ENCODE data around the gene OR10A6. TPM values are rescaled to one million over a fixed set of nuclear protein-coding genes. Genes with fewer than 3 reads are reported as not detected.

Gene OR10A6
- polyA plus RNA-seq, 3 donors, result not detected

DNA sequence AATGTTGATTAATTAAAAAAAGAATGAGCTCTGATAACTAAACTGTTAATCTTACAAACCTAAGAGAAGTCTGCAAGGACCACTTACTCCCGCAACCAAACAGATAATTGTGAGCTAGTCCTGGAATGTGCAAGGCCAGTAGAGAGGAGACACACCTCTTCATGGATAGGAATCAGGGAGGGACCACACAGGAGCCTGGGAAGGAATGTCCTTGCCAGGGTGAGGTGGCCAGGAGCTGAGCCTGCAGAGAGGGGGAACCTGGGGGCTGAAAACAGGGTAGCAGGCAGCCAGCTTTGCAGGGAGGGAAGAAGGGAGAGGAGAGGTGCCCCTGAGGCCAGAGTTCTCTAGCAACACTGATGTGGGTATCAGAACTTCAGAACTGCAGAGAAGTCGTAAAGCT is 43.6 kb upstream of the OR10A6 start:
- Mint-ChIP-seq H3K27ac (no peak overlapping the region), H3K27me3 (ENCODE audit: low read depth in 3 of 3) (peaks cover 4 to 6% (median 6%) of the 10 kb centered on the region in 3 donors), H3K9me3 (no peaks in the 10 kb centered on the region), H3K4me1 (no peaks in the 10 kb centered on the region), H3K4me3 (no peak overlapping the region), H3K36me3 (no peaks in the 10 kb centered on the region)
- Histone ChIP-seq H3K4me1 (ENCODE audit: control insufficient read depth in 1 of 2, insufficient read depth in 2 of 2, low read length in 2 of 2) (no peaks in the 10 kb centered on the region), H3K9ac (ENCODE audit: insufficient read depth, low read length, poor library complexity, severe bottlenecking) (no peak overlapping the region), H2AFZ (ENCODE audit: insufficient read depth, low read depth, low read length, poor library complexity, severe bottlenecking) (no peak overlapping the region), H3K79me2 (ENCODE audit: insufficient read depth, low read length) (no peaks in the 10 kb centered on the region), H3K27me3 (ENCODE audit: control insufficient read depth in 2 of 2, insufficient read depth in 2 of 2, low read length in 2 of 2) (no peaks in the 10 kb centered on the region), H3K36me3 (replicated peaks in 1 of 2; ENCODE audit: control insufficient read depth in 1 of 2, insufficient read depth in 2 of 2, low read length in 2 of 2) (no peaks in the 10 kb centered on the region), H3K9me3 (replicated peaks in 1 of 2; ENCODE audit: control insufficient read depth in 1 of 2, insufficient read depth in 1 of 2, low read length in 2 of 2) (no peaks in the 10 kb centered on the region), H3K27ac (ENCODE audit: low read depth in 1 of 2, low read length in 2 of 2) (no peak overlapping the region), H4K20me1 (ENCODE audit: insufficient read depth, low read length) (no peaks in the 10 kb centered on the region), H3K4me2 (replicated peaks; ENCODE audit: extremely low read depth, low read length, poor library complexity, severe bottlenecking) (no peak overlapping the region), H3K4me3 (replicated peaks in 1 of 3; ENCODE audit: low read depth in 2 of 3, low read length in 3 of 3) (no peak overlapping the region)
- no peak for TF ChIP-seq CTCF (IDR thresholded peaks at IDR 0.05)
- intact Hi-C loops (cut with micrococcal nuclease), result no loop called here
- no peak for DNase-seq
- whole genome bisulfite sequencing (ENCODE audit: insufficient coverage), result no CpG with 5 or more reads among the region's 2 CpGs

GRCh38 chr11:7973011-7973410 is 41.9 kb upstream of the OR10A6 start:
- H4K20me1 ChIP-seq (ENCODE audit: insufficient read depth, low read length), result no peaks in the 10 kb centered on the region
- H3K27ac ChIP-seq (ENCODE audit: low read depth in 1 of 2, low read length in 2 of 2), result no peak overlapping the region
- H3K9me3 ChIP-seq (replicated peaks in 1 of 2; ENCODE audit: control insufficient read depth in 1 of 2, insufficient read depth in 1 of 2, low read length in 2 of 2), result no peaks in the 10 kb centered on the region
- H3K4me3 ChIP-seq (replicated peaks in 1 of 3; ENCODE audit: low read depth in 2 of 3, low read length in 3 of 3), result no peak overlapping the region
- Mint-ChIP-seq H3K27ac (no peak overlapping the region), H3K4me1 (no peaks in the 10 kb centered on the region), H3K9me3 (no peaks in the 10 kb centered on the region), H3K27me3 (ENCODE audit: low read depth in 3 of 3) (peaks cover under 1 to 10% (median 6%) of the 10 kb centered on the region in 3 donors), H3K4me3 (no peak overlapping the region), H3K36me3 (no peaks in the 10 kb centered on the region)
- H3K27me3 ChIP-seq (ENCODE audit: control insufficient read depth in 2 of 2, insufficient read depth in 2 of 2, low read length in 2 of 2), result peaks cover 0 to 3% of the 10 kb centered on the region in 2 donors
- WGBS (ENCODE audit: insufficient coverage), result 100% methylated on average over 1 of the region's 5 CpGs
- H3K4me1 ChIP-seq (ENCODE audit: control insufficient read depth in 1 of 2, insufficient read depth in 2 of 2, low read length in 2 of 2), result no peaks in the 10 kb centered on the region
- H3K4me2 ChIP-seq (replicated peaks; ENCODE audit: extremely low read depth, low read length, poor library complexity, severe bottlenecking), result no peak overlapping the region
- no peak for TF ChIP-seq CTCF (IDR thresholded peaks at IDR 0.05)
- H2AFZ ChIP-seq (ENCODE audit: insufficient read depth, low read depth, low read length, poor library complexity, severe bottlenecking), result no peak overlapping the region
- no peaks in the 10 kb centered on the region for H3K36me3 ChIP-seq (replicated peaks in 1 of 2; ENCODE audit: control insufficient read depth in 1 of 2, insufficient read depth in 2 of 2, low read length in 2 of 2)
- intact Hi-C loops (cut with micrococcal nuclease), result no loop called here
- no peak overlapping the region for H3K9ac ChIP-seq (ENCODE audit: insufficient read depth, low read length, poor library complexity, severe bottlenecking)
- H3K79me2 ChIP-seq (ENCODE audit: insufficient read depth, low read length), result no peaks in the 10 kb centered on the region
- DNase-seq, result no peak
